ENCODE data around the gene ARMH4. TPM values are rescaled to one million over a fixed set of nuclear protein-coding genes. Genes with fewer than 3 reads are reported as not detected.

The ARMH4 gene
- total and polyA plus RNA-seq, 4 donors = 15.4 to 39.8 (median 26.0) TPM

GRCh38 chr14:58027904-58028303 is 124.1 kb downstream of the ARMH4 start:
- Histone ChIP-seq H3K9me3 (ENCODE audit: control insufficient read depth, insufficient read depth, low read length) (no peaks in the 10 kb centered on the region), H3K4me3 (ENCODE audit: low read depth, low read length) (no peak overlapping the region), H3K27me3 (ENCODE audit: control insufficient read depth, insufficient read depth, low read length) (no peaks in the 10 kb centered on the region), H3K36me3 (ENCODE audit: control insufficient read depth, insufficient read depth, low read length) (no peaks in the 10 kb centered on the region), H3K4me1 (ENCODE audit: control insufficient read depth, insufficient read depth, low read length) (no peaks in the 10 kb centered on the region), H3K27ac (ENCODE audit: low read depth, low read length) (no peak overlapping the region)
- DNase-seq (ENCODE audit: low read depth in 4 of 6, low spot score in 6 of 6) = no peak

- no peak overlapping the region for H3K4me3 ChIP-seq (ENCODE audit: low read depth, low read length)
- no CpG with 5 or more reads among the region's 1 CpG for WGBS (ENCODE audit: insufficient coverage)
- H3K27ac ChIP-seq (ENCODE audit: low read depth, low read length) = no peak overlapping the region
- no peaks in the 10 kb centered on the region for H3K9me3 ChIP-seq (ENCODE audit: control insufficient read depth, insufficient read depth, low read length)
- no peak for DNase-seq (ENCODE audit: low read depth in 4 of 6, low spot score in 6 of 6)
- H3K4me1 ChIP-seq (ENCODE audit: control insufficient read depth, insufficient read depth, low read length) = no peaks in the 10 kb centered on the region
- H3K36me3 ChIP-seq (ENCODE audit: control insufficient read depth, insufficient read depth, low read length) = no peaks in the 10 kb centered on the region
- H3K27me3 ChIP-seq (ENCODE audit: control insufficient read depth, insufficient read depth, low read length) = no peaks in the 10 kb centered on the region
Measured at GRCh38 chr14:58026967-58027366, 125.0 kb downstream of the ARMH4 start.

GRCh38 chr14:58026219-58026618 is 125.8 kb downstream of the ARMH4 start:
- Histone ChIP-seq H3K4me3 (ENCODE audit: low read depth, low read length) (no peak overlapping the region), H3K27me3 (ENCODE audit: control insufficient read depth, insufficient read depth, low read length) (no peaks in the 10 kb centered on the region), H3K9me3 (ENCODE audit: control insufficient read depth, insufficient read depth, low read length) (no peaks in the 10 kb centered on the region), H3K4me1 (ENCODE audit: control insufficient read depth, insufficient read depth, low read length) (no peaks in the 10 kb centered on the region), H3K27ac (ENCODE audit: low read depth, low read length) (no peak overlapping the region), H3K36me3 (ENCODE audit: control insufficient read depth, insufficient read depth, low read length) (no peaks in the 10 kb centered on the region)
- no CpG with 5 or more reads among the region's 1 CpG for WGBS (ENCODE audit: insufficient coverage)
- no peak for DNase-seq (ENCODE audit: low read depth in 4 of 6, low spot score in 6 of 6)

- 93% methylated on average over 2 of the region's 2 CpGs for WGBS (ENCODE audit: insufficient coverage)
- Histone ChIP-seq H3K4me3 (ENCODE audit: low read depth, low read length) (no peak overlapping the region), H3K9me3 (ENCODE audit: control insufficient read depth, insufficient read depth, low read length) (no peaks in the 10 kb centered on the region), H3K27me3 (ENCODE audit: control insufficient read depth, insufficient read depth, low read length) (no peaks in the 10 kb centered on the region), H3K4me1 (ENCODE audit: control insufficient read depth, insufficient read depth, low read length) (no peaks in the 10 kb centered on the region), H3K27ac (ENCODE audit: low read depth, low read length) (no peak overlapping the region), H3K36me3 (ENCODE audit: control insufficient read depth, insufficient read depth, low read length) (no peaks in the 10 kb centered on the region)
- no peak for DNase-seq (ENCODE audit: low read depth in 4 of 6, low spot score in 6 of 6)
Measured at GRCh38 chr14:58014778-58015177, 137.2 kb downstream of the ARMH4 start.

GRCh38 chr14:58002618-58003017 is 149.4 kb downstream of the ARMH4 start:
- H3K4me3 ChIP-seq (ENCODE audit: low read depth, low read length) = no peak overlapping the region
- no peak overlapping the region for H3K27ac ChIP-seq (ENCODE audit: low read depth, low read length)
- no peaks in the 10 kb centered on the region for H3K36me3 ChIP-seq (ENCODE audit: control insufficient read depth, insufficient read depth, low read length)
- WGBS (ENCODE audit: insufficient coverage) = no CpG with 5 or more reads among the region's 2 CpGs
- no peak for DNase-seq (ENCODE audit: low read depth in 4 of 6, low spot score in 6 of 6)
- H3K4me1 ChIP-seq (ENCODE audit: control insufficient read depth, insufficient read depth, low read length) = no peaks in the 10 kb centered on the region
- H3K27me3 ChIP-seq (ENCODE audit: control insufficient read depth, insufficient read depth, low read length) = no peaks in the 10 kb centered on the region
- no peaks in the 10 kb centered on the region for H3K9me3 ChIP-seq (ENCODE audit: control insufficient read depth, insufficient read depth, low read length)

GRCh38 chr14:57999979-58000378 is 152.0 kb downstream of the ARMH4 start:
- Histone ChIP-seq H3K4me1 (ENCODE audit: control insufficient read depth, insufficient read depth, low read length) (no peaks in the 10 kb centered on the region), H3K27me3 (ENCODE audit: control insufficient read depth, insufficient read depth, low read length) (no peaks in the 10 kb centered on the region), H3K36me3 (ENCODE audit: control insufficient read depth, insufficient read depth, low read length) (no peaks in the 10 kb centered on the region), H3K27ac (ENCODE audit: low read depth, low read length) (no peak overlapping the region), H3K4me3 (ENCODE audit: low read depth, low read length) (no peak overlapping the region), H3K9me3 (ENCODE audit: control insufficient read depth, insufficient read depth, low read length) (no peaks in the 10 kb centered on the region)
- no CpG with 5 or more reads among the region's 1 CpG for WGBS (ENCODE audit: insufficient coverage)
- DNase-seq (ENCODE audit: low read depth in 4 of 6, low spot score in 6 of 6) = peak in 2 of 6 donors; percentile 11 to 81

GRCh38 chr14:57999471-57999870 is 152.5 kb downstream of the ARMH4 start:
- Histone ChIP-seq H3K27ac (ENCODE audit: low read depth, low read length) (no peak overlapping the region), H3K27me3 (ENCODE audit: control insufficient read depth, insufficient read depth, low read length) (no peaks in the 10 kb centered on the region), H3K36me3 (ENCODE audit: control insufficient read depth, insufficient read depth, low read length) (no peaks in the 10 kb centered on the region), H3K4me1 (ENCODE audit: control insufficient read depth, insufficient read depth, low read length) (no peaks in the 10 kb centered on the region), H3K4me3 (ENCODE audit: low read depth, low read length) (no peak overlapping the region), H3K9me3 (ENCODE audit: control insufficient read depth, insufficient read depth, low read length) (no peaks in the 10 kb centered on the region)
- no CpG with 5 or more reads among the region's 2 CpGs for WGBS (ENCODE audit: insufficient coverage)
- DNase-seq (ENCODE audit: low read depth in 4 of 6, low spot score in 6 of 6) = no peak

GRCh38 chr14:57998766-57999165 is 153.2 kb downstream of the ARMH4 start:
- H3K4me3 ChIP-seq (ENCODE audit: low read depth, low read length) = no peak overlapping the region
- H3K27me3 ChIP-seq (ENCODE audit: control insufficient read depth, insufficient read depth, low read length) = no peaks in the 10 kb centered on the region
- no peak overlapping the region for H3K27ac ChIP-seq (ENCODE audit: low read depth, low read length)
- H3K36me3 ChIP-seq (ENCODE audit: control insufficient read depth, insufficient read depth, low read length) = no peaks in the 10 kb centered on the region
- no CpG with 5 or more reads among the region's 1 CpG for WGBS (ENCODE audit: insufficient coverage)
- H3K9me3 ChIP-seq (ENCODE audit: control insufficient read depth, insufficient read depth, low read length) = no peaks in the 10 kb centered on the region
- peak in 1 of 6 donors; percentile 81 for DNase-seq (ENCODE audit: low read depth in 4 of 6, low spot score in 6 of 6)
- H3K4me1 ChIP-seq (ENCODE audit: control insufficient read depth, insufficient read depth, low read length) = no peaks in the 10 kb centered on the region

GRCh38 chr14:57991353-57991752 is 160.7 kb downstream of the ARMH4 start:
- no peaks in the 10 kb centered on the region for H3K9me3 ChIP-seq (ENCODE audit: control insufficient read depth, insufficient read depth, low read length)
- H3K4me3 ChIP-seq (ENCODE audit: low read depth, low read length) = no peak overlapping the region
- DNase-seq (ENCODE audit: low read depth in 4 of 6, low spot score in 6 of 6) = no peak
- H3K27me3 ChIP-seq (ENCODE audit: control insufficient read depth, insufficient read depth, low read length) = no peaks in the 10 kb centered on the region
- no peak overlapping the region for H3K27ac ChIP-seq (ENCODE audit: low read depth, low read length)
- H3K36me3 ChIP-seq (ENCODE audit: control insufficient read depth, insufficient read depth, low read length) = no peaks in the 10 kb centered on the region
- no peaks in the 10 kb centered on the region for H3K4me1 ChIP-seq (ENCODE audit: control insufficient read depth, insufficient read depth, low read length)
- WGBS (ENCODE audit: insufficient coverage) = 95% methylated on average over 4 of the region's 4 CpGs

GRCh38 chr14:57988445-57988844 is 163.6 kb downstream of the ARMH4 start:
- Histone ChIP-seq H3K9me3 (ENCODE audit: control insufficient read depth, insufficient read depth, low read length) (no peaks in the 10 kb centered on the region), H3K27ac (ENCODE audit: low read depth, low read length) (no peak overlapping the region), H3K27me3 (ENCODE audit: control insufficient read depth, insufficient read depth, low read length) (no peaks in the 10 kb centered on the region), H3K36me3 (ENCODE audit: control insufficient read depth, insufficient read depth, low read length) (no peaks in the 10 kb centered on the region), H3K4me1 (ENCODE audit: control insufficient read depth, insufficient read depth, low read length) (no peaks in the 10 kb centered on the region), H3K4me3 (ENCODE audit: low read depth, low read length) (no peak overlapping the region)
- WGBS (ENCODE audit: insufficient coverage) = 93% methylated on average over 4 of the region's 5 CpGs
- no peak for DNase-seq (ENCODE audit: low read depth in 4 of 6, low spot score in 6 of 6)

Measured in spinal cord (tissue), 10 donors.